Gastroesophageal sphincter (tissue), 3 donors: Measurements from ENCODE around the gene AKAP13.

Experiments
- CTCF ChIP-seq, 4 experiments: fragments of 200-600 bp in 2 of 4; fragments of 450-650 bp in 2 of 4; sonication (generic) in 1 of 4; IDR thresholded peaks; one replicate each; pipeline ENCODE4 v1.5.1; 2017 to 2019; ENCODE audit warnings: antibody characterized with exemption in 4 of 4, mild to moderate bottlenecking in 2 of 4, moderate library complexity in 2 of 4
- EP300 ChIP-seq: sonication (generic); formaldehyde crosslinking; IDR thresholded peaks from one replicate; pipeline ENCODE4 v1.6.1; 2017; ENCODE audit warnings: antibody characterized with exemption, mild to moderate bottlenecking
- POLR2A ChIP-seq, 2 donors: fragments of 450-650 bp; IDR thresholded peaks; one replicate each; pipeline ENCODE4 v1.6.1; 2017; ENCODE audit warnings: antibody characterized with exemption in 2 of 2, mild to moderate bottlenecking in 2 of 2, moderate library complexity in 1 of 2
- POLR2AphosphoS5 ChIP-seq: sonication (generic); formaldehyde crosslinking; IDR thresholded peaks from one replicate; pipeline ENCODE4 v1.6.1; 2017; ENCODE audit warnings: antibody characterized with exemption

GRCh38 chr15:85621094-85621493, 240.7 kb downstream of the AKAP13 start:
- TF ChIP-seq CTCF (IDR thresholded peaks at IDR 0.05) (peak in 1 of 4 experiments; percentile 5), EP300 (no peak), POLR2A (IDR thresholded peaks at IDR 0.05) (no peak), POLR2AphosphoS5 (no peak)
